Hepatocyte (in vitro differentiated cells): ENCODE results near the gene SF3B6. TPM values are rescaled to one million over a fixed set of nuclear protein-coding genes. Genes with fewer than 3 reads are reported as not detected.

ENCODE experiments used
- DNase-seq: peaks from one replicate; pipeline ENCODE4 v3.0.0-alpha.2; 2016; ENCODE audit warnings: low spot score
- H2AFZ ChIP-seq: fragments of 200-600 bp; sonication (generic); 2 replicates; pipeline ENCODE4 v1.6.0; 2016; ENCODE audit warnings: antibody characterized with exemption, mild to moderate bottlenecking
- H3K27ac ChIP-seq: fragments of 200-600 bp; sonication (generic); 2 replicates; pipeline ENCODE4 v1.5.1; 2016; ENCODE audit warnings: mild to moderate bottlenecking
- H3K27me3 ChIP-seq: fragments of 200-600 bp; sonication (generic); 2 replicates; pipeline ENCODE4 v1.6.1; 2016
- H3K36me3 ChIP-seq: fragments of 200-600 bp; sonication (generic); replicated peaks from 2 replicates; pipeline ENCODE4 v1.5.1; 2016; ENCODE audit warnings: low read depth; ENCODE audit not compliant: insufficient read depth
- H3K4me1 ChIP-seq: fragments of 200-600 bp; sonication (generic); 2 replicates; pipeline ENCODE4 v1.5.1; 2016; ENCODE audit warnings: mild to moderate bottlenecking, moderate library complexity; ENCODE audit not compliant: insufficient read depth
- H3K4me2 ChIP-seq: fragments of 200-600 bp; sonication (generic); 2 replicates; pipeline ENCODE4 v1.6.0; 2016
- H3K4me3 ChIP-seq: fragments of 200-600 bp; sonication (generic); 2 replicates; pipeline ENCODE4 v1.5.1; 2016; ENCODE audit warnings: mild to moderate bottlenecking
- H3K79me2 ChIP-seq: fragments of 200-600 bp; sonication (generic); 2 replicates; pipeline ENCODE4 v1.6.0; 2017; ENCODE audit warnings: mild to moderate bottlenecking
- H3K9me2 ChIP-seq: fragments of 200-600 bp; sonication (generic); replicated peaks from 2 replicates; pipeline ENCODE4 v1.6.0; 2017; ENCODE audit warnings: mild to moderate bottlenecking; ENCODE audit not compliant: insufficient read depth
- H3K9me3 ChIP-seq: fragments of 200-600 bp; sonication (generic); 2 replicates; pipeline ENCODE4 v1.5.1; 2016; ENCODE audit warnings: low read depth, mild to moderate bottlenecking
- H4K20me1 ChIP-seq: fragments of 200-600 bp; sonication (generic); 2 replicates; pipeline ENCODE4 v1.6.0; 2016; ENCODE audit warnings: mild to moderate bottlenecking; ENCODE audit not compliant: insufficient read depth, poor library complexity, severe bottlenecking
- EZH2 ChIP-seq: fragments of 200-600 bp; sonication (generic); IDR thresholded peaks from 2 replicates; pipeline ENCODE4 v1.6.1; 2016; ENCODE audit warnings: antibody characterized with exemption, mild to moderate bottlenecking, borderline replicate concordance
- EZH2phosphoT487 ChIP-seq: fragments of 200-600 bp; sonication (generic); IDR thresholded peaks from one replicate; pipeline ENCODE4 v1.6.1; 2018; ENCODE audit warnings: antibody characterized with exemption, mild to moderate bottlenecking, low read depth, moderate library complexity; ENCODE audit not compliant: unreplicated experiment, severe bottlenecking
- WGBS: methylation state at CpG from one replicate; pipeline ENCODE4 v1.1.6; 2016; ENCODE audit warnings: low lambda C conversion rate; ENCODE audit errors: missing lambda C conversion rate; 5-methylcytosine and 5-hydroxymethylcytosine counted together
- polyA plus RNA-seq: library from polyadenylated mRNA; unstranded; fragments of >200 nt; fragmentation: Nextera tagmentation; extraction: Ambion mirVana; gene quantifications from 2 replicates; pipeline ENCODE4 v1.2.1, GENCODE V29; 2016
- total RNA-seq: library from RNA; depleted of rRNA; stranded (reverse); fragments of >200 nt; gene quantifications from 2 replicates; pipeline ENCODE4 v1.2.3, GENCODE V29; 2014
- TF ChIP-seq, protein P1 (sequence below): fragments of 200-600 bp; sonication (generic); IDR thresholded peaks from 2 replicates; pipeline ENCODE4 v1.5.1; 2016; ENCODE audit warnings: antibody characterized with exemption, mild to moderate bottlenecking; ENCODE audit not compliant: poor library complexity

The SF3B6 gene
- total and polyA plus RNA-seq, 2 experiments from 2014 or later, result 158 to 174 TPM

DNA sequence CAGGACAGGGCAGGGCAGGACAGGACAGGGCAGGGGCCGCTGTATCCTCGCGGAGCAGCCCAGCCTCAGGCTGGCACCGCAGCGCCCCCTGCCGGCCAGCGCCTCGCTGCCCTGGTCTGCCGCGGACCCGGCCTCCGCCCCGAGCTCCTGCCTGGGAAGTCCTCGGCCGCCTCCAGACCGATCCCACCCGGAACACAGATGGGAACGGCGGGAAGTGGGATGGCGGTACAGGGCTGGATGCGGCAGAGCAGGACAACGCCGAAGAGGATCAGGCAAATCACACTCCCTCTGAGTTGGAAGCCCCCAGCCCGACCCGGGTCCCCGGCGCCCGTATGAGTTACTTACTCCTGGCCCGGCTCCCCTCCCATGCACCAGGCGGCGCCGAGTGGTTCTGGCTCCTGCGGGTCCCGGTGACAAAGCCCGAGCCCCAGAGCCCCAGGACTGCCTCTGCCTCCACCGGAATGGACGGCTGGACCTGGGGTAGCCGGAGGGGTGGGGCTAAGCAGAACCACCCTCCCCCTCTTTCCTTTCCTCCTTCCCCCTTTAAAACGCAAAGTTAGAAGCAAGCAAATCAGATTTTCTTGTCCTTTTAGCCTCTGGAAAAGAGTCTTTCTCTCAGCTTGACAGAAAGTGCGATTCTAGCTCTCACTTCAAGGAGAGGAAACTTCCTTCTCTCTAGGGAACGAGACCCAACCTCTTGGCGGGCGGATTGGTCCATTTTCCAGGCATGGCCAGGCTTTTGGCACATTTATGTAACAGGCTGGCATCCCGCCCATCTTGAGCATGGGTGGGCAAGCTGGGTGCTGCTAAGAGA lies 8.5 kb upstream of the SF3B6 start, which contains the start of gene TP53I3:
Gene TP53I3, minus strand, starts transcription at position 449 of the 814 bp plus-strand sequence. CDS start 508 bp downstream, outside the sequence.
- no peaks in the 10 kb centered on the region for H3K36me3 ChIP-seq
- peak within 1 kb of the TSS; percentile 74 for H2AFZ ChIP-seq
- peak; percentile 96 for DNase-seq
- no peaks in the 10 kb centered on the region for H3K9me2 ChIP-seq
- H3K9me3 ChIP-seq, result no peaks in the 10 kb centered on the region
- peaks cover 10% of the 10 kb centered on the region for H3K4me1 ChIP-seq
- 1% methylated on average over 44 of the region's 44 CpGs for WGBS
- peaks cover 11% of the 10 kb centered on the region for H3K79me2 ChIP-seq
- peak within 1 kb of the TSS; percentile 80 for H3K4me2 ChIP-seq
- peak within 1 kb of the TSS; percentile 52 for H3K4me3 ChIP-seq
- peak within 1 kb of the TSS; percentile 96 for H3K27ac ChIP-seq
- H3K27me3 ChIP-seq, result no peaks in the 10 kb centered on the region
- no peaks in the 10 kb centered on the region for H4K20me1 ChIP-seq
- TF ChIP-seq, protein P1, sequence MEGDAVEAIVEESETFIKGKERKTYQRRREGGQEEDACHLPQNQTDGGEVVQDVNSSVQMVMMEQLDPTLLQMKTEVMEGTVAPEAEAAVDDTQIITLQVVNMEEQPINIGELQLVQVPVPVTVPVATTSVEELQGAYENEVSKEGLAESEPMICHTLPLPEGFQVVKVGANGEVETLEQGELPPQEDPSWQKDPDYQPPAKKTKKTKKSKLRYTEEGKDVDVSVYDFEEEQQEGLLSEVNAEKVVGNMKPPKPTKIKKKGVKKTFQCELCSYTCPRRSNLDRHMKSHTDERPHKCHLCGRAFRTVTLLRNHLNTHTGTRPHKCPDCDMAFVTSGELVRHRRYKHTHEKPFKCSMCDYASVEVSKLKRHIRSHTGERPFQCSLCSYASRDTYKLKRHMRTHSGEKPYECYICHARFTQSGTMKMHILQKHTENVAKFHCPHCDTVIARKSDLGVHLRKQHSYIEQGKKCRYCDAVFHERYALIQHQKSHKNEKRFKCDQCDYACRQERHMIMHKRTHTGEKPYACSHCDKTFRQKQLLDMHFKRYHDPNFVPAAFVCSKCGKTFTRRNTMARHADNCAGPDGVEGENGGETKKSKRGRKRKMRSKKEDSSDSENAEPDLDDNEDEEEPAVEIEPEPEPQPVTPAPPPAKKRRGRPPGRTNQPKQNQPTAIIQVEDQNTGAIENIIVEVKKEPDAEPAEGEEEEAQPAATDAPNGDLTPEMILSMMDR, result peak; percentile 98
- no peak for TF ChIP-seq EZH2phosphoT487

DNA sequence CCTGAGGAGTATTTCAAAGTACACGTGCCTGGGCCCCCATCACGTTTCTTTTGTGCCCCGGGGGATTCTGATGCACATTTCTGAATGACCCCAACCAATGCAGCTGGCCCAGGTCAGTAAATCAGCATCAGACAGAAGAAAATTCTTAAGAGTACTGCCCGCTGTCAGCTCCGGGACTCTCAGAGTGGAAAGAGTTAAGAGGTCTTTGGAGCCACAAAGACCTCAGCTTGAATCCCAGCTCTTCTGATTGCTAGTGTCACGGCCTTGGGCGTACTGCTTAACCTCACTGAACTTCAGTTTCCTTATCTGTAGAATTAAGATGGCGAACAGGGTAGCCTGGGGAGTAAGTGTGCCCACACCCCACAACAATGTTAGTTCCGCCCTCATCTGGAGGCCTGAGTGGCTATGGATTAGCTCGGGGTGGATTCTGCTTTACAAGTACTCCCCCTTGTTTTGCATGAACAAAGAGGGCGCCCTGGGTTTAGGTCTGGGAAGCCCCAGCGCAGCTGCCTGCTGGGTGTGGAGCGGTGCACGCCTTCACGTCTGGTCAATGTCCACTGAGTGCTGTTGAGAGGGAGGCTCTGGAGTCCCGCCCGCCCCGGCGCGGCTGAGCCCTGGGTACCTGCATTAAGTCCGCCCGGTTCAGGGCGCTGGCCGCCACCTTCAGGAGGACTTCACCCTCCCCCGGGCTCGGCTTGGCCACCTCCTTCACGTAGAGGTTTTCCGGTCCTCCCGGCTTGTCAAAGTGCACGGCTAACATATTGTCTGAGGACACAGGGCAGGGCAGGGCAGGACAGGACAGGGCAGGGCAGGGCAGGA lies 7.7 kb upstream of the SF3B6 start:
- no peaks in the 10 kb centered on the region for H3K9me3 ChIP-seq
- H3K79me2 ChIP-seq, result peaks cover 11% of the 10 kb centered on the region
- no peaks in the 10 kb centered on the region for H3K36me3 ChIP-seq
- TF ChIP-seq, protein P1, result no peak
- WGBS, result 4% methylated on average over 30 of the region's 30 CpGs
- no peaks in the 10 kb centered on the region for H3K27me3 ChIP-seq
- H2AFZ ChIP-seq, result peak overlapping the region; percentile 39
- DNase-seq, result peak; percentile 93
- peaks cover 10% of the 10 kb centered on the region for H3K4me1 ChIP-seq
- H4K20me1 ChIP-seq, result no peaks in the 10 kb centered on the region
- H3K4me3 ChIP-seq, result peak overlapping the region; percentile 52
- H3K4me2 ChIP-seq, result peak overlapping the region; percentile 80
- peak overlapping the region; percentile 96 for H3K27ac ChIP-seq
- H3K9me2 ChIP-seq, result no peaks in the 10 kb centered on the region

DNA sequence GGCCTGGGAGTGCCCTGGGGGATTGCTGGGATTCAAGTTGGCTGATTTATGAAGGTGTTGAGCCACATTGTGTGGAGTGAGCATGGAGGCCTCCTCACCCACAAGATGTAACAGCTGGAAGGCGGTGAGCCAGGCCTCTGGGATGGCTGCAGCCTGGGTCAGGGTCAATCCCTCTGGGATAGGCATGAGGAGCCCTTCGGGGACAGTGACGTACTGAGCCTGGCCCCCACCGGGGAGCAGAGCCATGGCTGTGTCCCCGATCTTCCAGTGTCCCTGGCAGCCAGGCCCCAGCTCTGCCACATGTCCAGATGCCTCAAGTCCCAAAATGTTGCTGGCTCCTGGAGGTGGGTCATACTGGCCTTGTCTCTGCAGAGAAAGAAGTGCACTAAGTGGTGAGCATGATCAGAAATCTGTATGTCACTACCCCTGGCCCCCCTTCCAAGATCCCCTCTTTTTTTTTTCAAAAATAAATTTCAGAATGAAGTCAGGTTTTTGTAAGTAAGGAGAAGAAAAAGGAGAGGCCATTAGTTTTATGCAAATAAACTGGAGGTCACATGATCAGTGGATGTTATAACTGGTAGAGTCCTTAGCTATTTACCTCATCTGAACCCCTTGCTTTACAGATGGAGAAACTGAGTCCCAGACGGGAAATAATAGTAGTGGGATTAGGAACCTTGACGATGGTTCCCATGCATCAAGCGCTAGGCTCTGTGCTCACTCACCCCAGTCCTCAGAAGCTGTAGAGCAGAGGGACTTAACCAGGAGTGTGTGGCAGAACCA lies 6.9 kb upstream of the SF3B6 start:
- Histone ChIP-seq H4K20me1 (no peaks in the 10 kb centered on the region), H2AFZ (peak overlapping the region; percentile 39), H3K4me1 (peaks cover 11% of the 10 kb centered on the region), H3K27ac (peak overlapping the region; percentile 96), H3K9me3 (no peaks in the 10 kb centered on the region), H3K36me3 (no peaks in the 10 kb centered on the region), H3K27me3 (no peaks in the 10 kb centered on the region), H3K4me2 (peak overlapping the region; percentile 80), H3K9me2 (no peaks in the 10 kb centered on the region), H3K79me2 (peaks cover 11% of the 10 kb centered on the region), H3K4me3 (peak overlapping the region; percentile 52)
- 83% methylated on average over 8 of the region's 8 CpGs for WGBS
- DNase-seq, result no peak
- TF ChIP-seq EZH2phosphoT487, result no peak
- TF ChIP-seq, protein P1, result no peak
- TF ChIP-seq EZH2, result no peak
